Body of pancreas (tissue), 4 donors: ENCODE data around the gene PPFIA4. TPM values are rescaled to one million over a fixed set of nuclear protein-coding genes. Genes with fewer than 3 reads are reported as not detected.
A peak's percentile ranks its signal among the peaks of the same experiment; 100 is the strongest.

Experiments
- ATAC-seq: fragments of 150-250 bp; one replicate; pipeline ENCODE4 v1.9.1; 2016
- DNase-seq, 4 donors: peaks; one replicate each; pipeline ENCODE4 v3.0.0-alpha.2; 2019
- H3K27ac ChIP-seq, 4 donors: fragments of 200-600 bp; sonication (generic); 1 replicate in 3 of 4; 2 replicates in 1 of 4; pipeline versions ENCODE4 v1.5.1 to v1.6.1; 2016 to 2019; ENCODE audit warnings: mild to moderate bottlenecking in 1 of 4, mixed read lengths in 1 of 4, moderate library complexity in 1 of 4
- H3K27me3 ChIP-seq, 2 donors: fragments of 200-600 bp; sonication (generic); one replicate each; pipeline ENCODE4 v1.6.0; 2016; ENCODE audit warnings: mild to moderate bottlenecking in 1 of 2
- H3K36me3 ChIP-seq, 2 donors: fragments of 200-600 bp; sonication (generic); replicated peaks in 1 of 2; 2 replicates each; pipeline ENCODE4 v1.5.1; 2016; ENCODE audit warnings: low read depth in 2 of 2; ENCODE audit not compliant: insufficient read depth in 1 of 2
- H3K4me1 ChIP-seq: fragments of 200-600 bp; sonication (generic); one replicate; pipeline ENCODE4 v1.6.0; 2016
- H3K4me3 ChIP-seq, 2 donors: fragments of 200-600 bp; sonication (generic); 1 replicate in 1 of 2; 2 replicates in 1 of 2; pipeline ENCODE4 v1.5.1; 2016 to 2019
- H3K9me3 ChIP-seq, 3 donors: fragments of 200-600 bp; sonication (generic); 1 replicate in 2 of 3; 2 replicates in 1 of 3; pipeline ENCODE4 v1.5.1; 2016
- POLR2A ChIP-seq, 3 donors: fragments of 450-650 bp; IDR thresholded peaks; one replicate each; pipeline ENCODE4 v1.6.1; 2016; ENCODE audit warnings: antibody characterized with exemption in 3 of 3, mild to moderate bottlenecking in 2 of 3
- WGBS, 2 donors: methylation state at CpG; one replicate each; pipeline ENCODE4 v1.1.5; 2017; 5-methylcytosine and 5-hydroxymethylcytosine counted together
- intact Hi-C: fragments of 100-400 bp; cut with DNase I; formaldehyde crosslinking; loops from one replicate; pipeline ENCODE4 v1.15.1; 2023
- total RNA-seq, 2 donors: library from RNA; depleted of rRNA; stranded (reverse); fragments of >200 nt; gene quantifications; one replicate each; pipeline ENCODE4 v1.1.0, GENCODE V29; 2016
- TF ChIP-seq, protein P1 (sequence below), 7 experiments: fragments of 450-650 bp in 4 of 7; fragments of 200-600 bp in 3 of 7; sonication (generic) in 3 of 7; IDR thresholded peaks; one replicate each; pipeline ENCODE4 v1.5.1; 2016 to 2019; ENCODE audit warnings: antibody characterized with exemption in 7 of 7

Gene PPFIA4
- total RNA-seq, 2 donors from 2014 or later: not detected

DNA sequence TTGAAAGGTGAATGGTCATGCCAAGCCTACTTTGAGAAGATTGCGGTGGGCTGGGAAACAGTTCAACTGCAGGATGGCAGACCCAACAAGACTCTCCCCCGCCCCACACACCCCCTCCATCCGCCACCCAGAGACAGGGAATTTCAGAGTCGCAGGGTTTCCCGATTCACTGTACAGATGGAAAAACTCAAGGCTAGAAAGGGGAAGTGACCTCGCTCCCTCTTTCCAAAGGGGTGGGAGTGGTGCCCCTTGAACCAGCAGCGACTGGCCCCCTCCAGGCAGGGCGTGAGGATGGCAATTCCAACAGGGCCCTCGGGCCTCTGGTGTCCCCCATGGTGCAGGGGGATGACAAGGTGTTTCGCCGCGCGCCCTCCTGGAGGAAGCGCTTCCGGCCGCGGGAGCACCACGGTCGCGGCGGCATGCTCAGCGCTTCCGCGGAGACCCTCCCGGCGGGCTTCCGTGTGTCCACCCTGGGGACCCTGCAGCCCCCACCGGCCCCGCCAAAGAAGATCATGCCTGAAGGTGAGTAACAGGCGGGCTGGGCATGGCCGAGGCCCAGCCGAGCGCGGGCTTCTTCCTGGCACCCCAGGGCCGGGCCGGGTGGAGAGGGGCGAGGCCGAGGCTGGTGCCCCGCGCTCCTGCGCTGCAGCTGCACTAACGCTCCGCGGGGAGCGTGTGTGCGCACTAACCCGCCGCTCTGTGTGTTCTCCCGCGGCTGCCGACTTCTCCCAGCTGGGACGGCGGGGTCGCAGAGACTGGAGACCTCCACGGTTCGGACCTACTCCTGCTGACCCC, 49.1 kb downstream of the PPFIA4 start:
- ATAC-seq (no peak), DNase-seq (no peak)
- peaks cover 0 to 17% of the 10 kb centered on the region in 2 donors for H3K27me3 ChIP-seq
- intact Hi-C loops: no loop called here
- H3K27ac ChIP-seq: no peak overlapping the region
- no peak for TF ChIP-seq POLR2A (IDR thresholded peaks at IDR 0.05)
- TF ChIP-seq, protein P1, sequence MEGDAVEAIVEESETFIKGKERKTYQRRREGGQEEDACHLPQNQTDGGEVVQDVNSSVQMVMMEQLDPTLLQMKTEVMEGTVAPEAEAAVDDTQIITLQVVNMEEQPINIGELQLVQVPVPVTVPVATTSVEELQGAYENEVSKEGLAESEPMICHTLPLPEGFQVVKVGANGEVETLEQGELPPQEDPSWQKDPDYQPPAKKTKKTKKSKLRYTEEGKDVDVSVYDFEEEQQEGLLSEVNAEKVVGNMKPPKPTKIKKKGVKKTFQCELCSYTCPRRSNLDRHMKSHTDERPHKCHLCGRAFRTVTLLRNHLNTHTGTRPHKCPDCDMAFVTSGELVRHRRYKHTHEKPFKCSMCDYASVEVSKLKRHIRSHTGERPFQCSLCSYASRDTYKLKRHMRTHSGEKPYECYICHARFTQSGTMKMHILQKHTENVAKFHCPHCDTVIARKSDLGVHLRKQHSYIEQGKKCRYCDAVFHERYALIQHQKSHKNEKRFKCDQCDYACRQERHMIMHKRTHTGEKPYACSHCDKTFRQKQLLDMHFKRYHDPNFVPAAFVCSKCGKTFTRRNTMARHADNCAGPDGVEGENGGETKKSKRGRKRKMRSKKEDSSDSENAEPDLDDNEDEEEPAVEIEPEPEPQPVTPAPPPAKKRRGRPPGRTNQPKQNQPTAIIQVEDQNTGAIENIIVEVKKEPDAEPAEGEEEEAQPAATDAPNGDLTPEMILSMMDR (IDR thresholded peaks at IDR 0.05): no peak
- H3K36me3 ChIP-seq: no peaks in the 10 kb centered on the region
- H3K4me3 ChIP-seq: no peak overlapping the region
- H3K9me3 ChIP-seq: no peaks in the 10 kb centered on the region
- H3K4me1 ChIP-seq: peaks cover 12% of the 10 kb centered on the region
- WGBS, 2 donors: 12 to 72% methylated on average over 4 to 39 of the region's 56 CpGs

DNA sequence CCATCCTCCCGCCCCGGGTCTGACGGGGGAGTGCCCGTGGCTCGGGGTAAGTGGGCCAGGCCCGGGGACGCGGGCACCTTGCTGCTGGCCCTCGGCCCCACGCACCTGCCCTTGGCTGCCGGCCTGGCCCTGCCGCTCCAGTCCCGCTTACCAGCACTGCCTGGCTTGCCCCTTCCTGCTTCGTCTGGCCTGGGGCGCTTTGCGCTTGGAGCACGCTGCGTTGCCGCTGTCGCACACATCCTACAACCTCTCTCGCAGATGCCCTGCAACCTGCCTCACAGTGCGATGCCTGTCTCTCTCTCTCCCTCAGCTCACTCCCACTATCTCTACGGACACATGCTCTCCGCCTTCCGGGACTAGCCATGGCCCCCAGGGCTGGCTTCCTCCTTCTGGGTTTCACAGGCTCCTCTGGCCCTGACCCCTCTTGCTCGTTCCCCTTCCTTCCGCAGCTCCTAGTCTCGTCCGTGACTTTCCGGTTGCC, 49.8 kb downstream of the PPFIA4 start:
- peak; percentile 36 for ATAC-seq
- H3K4me3 ChIP-seq: no peak overlapping the region
- intact Hi-C loops: no loop called here

DNA sequence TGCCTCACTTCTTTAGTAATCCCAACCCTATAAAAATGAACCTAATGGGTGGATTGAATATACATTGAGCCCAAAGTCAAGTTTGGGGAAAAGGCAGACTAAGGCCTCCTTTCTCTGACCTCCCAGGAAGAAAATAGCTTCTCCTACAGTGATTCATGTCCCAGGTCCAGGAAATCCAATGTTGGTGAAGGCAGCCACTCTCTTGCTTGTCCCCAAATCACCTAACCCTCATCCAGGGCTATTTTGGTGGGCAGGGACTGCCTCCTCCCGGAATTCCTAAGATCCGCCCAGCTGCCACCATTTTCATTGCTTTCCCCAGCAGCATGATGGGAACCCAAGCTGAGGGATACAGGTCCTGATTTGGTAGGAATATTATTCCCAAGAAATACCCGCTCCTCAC, 51.1 kb downstream of the PPFIA4 start:
- no peaks in the 10 kb centered on the region for H3K9me3 ChIP-seq
- WGBS, 2 donors: 60 to 83% methylated on average over 3 of the region's 3 CpGs
- H3K4me1 ChIP-seq: peaks cover 12% of the 10 kb centered on the region
- no peak overlapping the region for H3K27ac ChIP-seq
- ATAC-seq (no peak), DNase-seq (no peak)
- intact Hi-C loops: no loop called here
- TF ChIP-seq POLR2A (IDR thresholded peaks at IDR 0.05): no peak
- TF ChIP-seq, protein P1 (IDR thresholded peaks at IDR 0.05): no peak
- no peak overlapping the region for H3K4me3 ChIP-seq
- peaks cover 0 to 17% of the 10 kb centered on the region in 2 donors for H3K27me3 ChIP-seq
- H3K36me3 ChIP-seq: no peaks in the 10 kb centered on the region

More for the DNA sequence above, 49.8 kb downstream of the PPFIA4 start:
- Histone ChIP-seq H3K27ac (no peak overlapping the region), H3K36me3 (no peaks in the 10 kb centered on the region), H3K9me3 (no peaks in the 10 kb centered on the region), H3K4me1 (peaks cover 12% of the 10 kb centered on the region), H3K27me3 (peaks cover 0 to 17% of the 10 kb centered on the region in 2 donors)
- TF ChIP-seq, protein P1 (IDR thresholded peaks at IDR 0.05): no peak
- no peak for TF ChIP-seq POLR2A (IDR thresholded peaks at IDR 0.05)
- DNase-seq: peak in 1 of 4 donors; percentile 18
- WGBS, 2 donors: 20 to 30% methylated on average over 27 to 30 of the region's 30 CpGs

DNA sequence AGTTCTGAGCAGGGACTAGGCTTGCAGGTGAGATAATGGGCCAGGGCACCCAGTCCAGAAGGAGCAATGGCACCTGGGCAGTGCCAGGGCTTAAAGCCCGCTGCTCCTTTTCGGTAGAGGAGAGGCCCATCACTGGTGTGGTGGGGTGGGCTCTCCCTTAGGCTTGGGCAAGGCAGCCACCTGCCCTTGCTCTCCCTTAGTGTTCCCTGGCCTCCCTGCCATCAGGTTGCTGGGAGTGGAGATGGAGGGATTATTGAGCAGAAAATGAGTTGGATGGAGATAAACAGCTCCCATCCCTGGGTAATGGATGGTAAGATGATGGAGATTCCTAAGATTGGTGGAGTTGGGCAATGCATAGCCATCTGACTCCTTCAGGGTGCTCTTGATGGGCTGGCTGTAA, 51.7 kb downstream of the PPFIA4 start:
- Histone ChIP-seq H3K27ac (no peak overlapping the region), H3K9me3 (no peaks in the 10 kb centered on the region), H3K4me1 (peaks cover 12% of the 10 kb centered on the region), H3K4me3 (no peak overlapping the region), H3K36me3 (no peaks in the 10 kb centered on the region), H3K27me3 (peaks cover 0 to 17% of the 10 kb centered on the region in 2 donors)
- no peak for DNase-seq
- intact Hi-C loops: no loop called here
- no peak for ATAC-seq
- no peak for TF ChIP-seq POLR2A (IDR thresholded peaks at IDR 0.05)
- TF ChIP-seq, protein P1 (IDR thresholded peaks at IDR 0.05): no peak
- 81 to 100% methylated on average over 1 to 2 of the region's 2 CpGs for WGBS, 2 donors
